Measurements from ENCODE around the gene TNFSF8.

TNFSF8 gene

DNA sequence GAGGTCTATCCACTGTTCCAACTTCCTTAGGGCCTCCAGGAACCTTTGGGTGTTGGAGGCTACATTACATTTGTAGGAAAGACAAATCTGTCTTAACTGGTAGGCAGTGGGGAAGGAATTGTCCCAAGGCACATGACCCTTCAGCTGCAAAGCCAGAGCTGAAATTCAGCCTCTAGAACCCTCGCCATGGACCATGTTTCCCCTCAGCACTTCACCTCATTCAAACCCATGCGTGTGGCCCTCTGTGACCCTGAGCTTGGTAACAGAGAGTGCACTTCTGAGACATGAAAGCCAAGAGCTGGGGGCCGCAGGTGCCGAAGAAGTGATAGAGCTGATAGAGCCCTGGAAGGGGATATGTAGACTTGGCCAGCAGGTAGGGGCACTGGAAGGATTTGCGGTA is 17.2 kb downstream of the TNFSF8 start:
- no peak for DNase-seq (ENCODE audit: extremely low spot score)
- ChIA-PET POLR2A (interaction anchor here (0.6 kb wide), 1 partner anchor 16 kb away, joined by 4 read pairs; no protein-coding TSS in a partner anchor), CTCF (interaction anchor here (1.1 to 2.2 kb wide), 5 partner anchors 9 to 174 kb away, joined by 3 to 9 read pairs (median 6); partner anchors contain the start of gene TNFSF8)
- TF ChIP-seq, protein P1, sequence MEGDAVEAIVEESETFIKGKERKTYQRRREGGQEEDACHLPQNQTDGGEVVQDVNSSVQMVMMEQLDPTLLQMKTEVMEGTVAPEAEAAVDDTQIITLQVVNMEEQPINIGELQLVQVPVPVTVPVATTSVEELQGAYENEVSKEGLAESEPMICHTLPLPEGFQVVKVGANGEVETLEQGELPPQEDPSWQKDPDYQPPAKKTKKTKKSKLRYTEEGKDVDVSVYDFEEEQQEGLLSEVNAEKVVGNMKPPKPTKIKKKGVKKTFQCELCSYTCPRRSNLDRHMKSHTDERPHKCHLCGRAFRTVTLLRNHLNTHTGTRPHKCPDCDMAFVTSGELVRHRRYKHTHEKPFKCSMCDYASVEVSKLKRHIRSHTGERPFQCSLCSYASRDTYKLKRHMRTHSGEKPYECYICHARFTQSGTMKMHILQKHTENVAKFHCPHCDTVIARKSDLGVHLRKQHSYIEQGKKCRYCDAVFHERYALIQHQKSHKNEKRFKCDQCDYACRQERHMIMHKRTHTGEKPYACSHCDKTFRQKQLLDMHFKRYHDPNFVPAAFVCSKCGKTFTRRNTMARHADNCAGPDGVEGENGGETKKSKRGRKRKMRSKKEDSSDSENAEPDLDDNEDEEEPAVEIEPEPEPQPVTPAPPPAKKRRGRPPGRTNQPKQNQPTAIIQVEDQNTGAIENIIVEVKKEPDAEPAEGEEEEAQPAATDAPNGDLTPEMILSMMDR (IDR thresholded peaks at IDR 0.05; ENCODE audit: control extremely low read depth, extremely low read depth, low read depth, missing control alignments): no peak

GRCh38 chr9:114911167-114911821 is 19.1 kb downstream of the TNFSF8 start:
- TF ChIP-seq, protein P1 (IDR thresholded peaks at IDR 0.05; ENCODE audit: control extremely low read depth, extremely low read depth, low read depth, missing control alignments): peak; percentile 45
- ChIA-PET CTCF (interaction anchor here (1.1 to 3.6 kb wide), 10 partner anchors 9 to 230 kb away, joined by 3 to 40 read pairs (median 7); partner anchors contain the start of genes TEX48 and TNFSF8), POLR2A (no interaction called here)
- no peak for DNase-seq (ENCODE audit: extremely low spot score)

- no peak for DNase-seq (ENCODE audit: extremely low spot score)
- TF ChIP-seq, protein P1 (IDR thresholded peaks at IDR 0.05; ENCODE audit: control extremely low read depth, extremely low read depth, low read depth, missing control alignments): no peak
- ChIA-PET CTCF (interaction anchor here (1.1 to 3.6 kb wide), 12 partner anchors 9 to 229 kb away, joined by 3 to 40 read pairs (median 5); partner anchors contain the start of genes TEX48 and TNFSF8), POLR2A (no interaction called here)
Measured at GRCh38 chr9:114910541-114910940, 19.9 kb downstream of the TNFSF8 start.

DNA sequence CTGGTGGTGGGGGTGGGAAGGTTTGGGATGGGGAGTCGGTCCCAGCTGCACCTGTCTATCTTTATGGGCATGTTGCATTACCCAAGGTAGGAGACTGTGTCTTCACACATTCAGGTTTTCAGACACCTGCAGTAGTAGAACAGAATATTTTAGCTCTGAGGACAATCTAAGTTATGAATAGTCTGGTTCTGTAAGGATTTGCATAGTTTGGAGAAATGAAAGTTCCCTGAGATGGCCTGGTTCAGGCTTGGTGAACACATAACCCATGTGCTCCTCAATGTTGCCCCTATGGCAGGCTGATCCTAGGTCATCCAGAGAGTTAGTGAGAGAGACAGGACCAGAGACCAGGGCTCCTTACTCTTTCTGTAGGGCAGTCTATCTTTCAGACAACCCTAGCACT is 20.7 kb downstream of the TNFSF8 start:
- ChIA-PET CTCF (interaction anchor here (0.7 to 3.6 kb wide), 9 partner anchors 10 to 504 kb away, joined by 3 to 40 read pairs (median 9); partner anchors contain the start of genes TEX48 and TNFSF8), POLR2A (no interaction called here)
- no peak for DNase-seq (ENCODE audit: extremely low spot score)
- TF ChIP-seq, protein P1 (IDR thresholded peaks at IDR 0.05; ENCODE audit: control extremely low read depth, extremely low read depth, low read depth, missing control alignments): no peak

GRCh38 chr9:114908805-114909448 is 21.5 kb downstream of the TNFSF8 start:
- ChIA-PET CTCF (interaction anchor here (0.7 to 3.6 kb wide), 10 partner anchors 9 to 504 kb away, joined by 3 to 40 read pairs (median 4); partner anchors contain the start of gene TEX48), POLR2A (no interaction called here)
- TF ChIP-seq, protein P1 (IDR thresholded peaks at IDR 0.05; ENCODE audit: control extremely low read depth, extremely low read depth, low read depth, missing control alignments): no peak
- DNase-seq (ENCODE audit: extremely low spot score): no peak

DNA sequence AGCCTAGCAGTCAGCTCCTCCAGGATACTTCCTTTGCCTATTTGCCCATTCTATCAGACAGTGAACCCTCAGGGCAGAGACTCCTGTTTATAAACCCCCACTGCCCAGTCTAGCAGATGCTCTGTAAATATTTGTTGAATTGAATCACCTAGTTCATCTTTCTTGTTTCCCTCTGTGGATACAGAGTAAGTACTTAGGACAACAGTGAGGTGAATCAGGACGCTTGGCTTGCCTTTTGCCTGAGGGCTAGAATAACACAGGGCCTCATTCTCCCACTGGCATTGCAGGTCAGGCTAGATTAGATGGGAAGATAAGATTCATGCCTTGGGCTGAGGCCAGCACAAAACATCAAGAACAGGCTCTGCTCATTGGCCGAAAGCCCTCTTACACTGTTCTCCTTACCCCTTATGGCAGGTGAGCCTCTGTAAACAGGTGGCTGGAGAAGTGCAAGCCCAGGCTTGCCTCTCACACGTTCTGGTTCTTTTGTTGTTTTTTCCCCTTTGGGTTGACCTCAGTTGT is 22.2 kb downstream of the TNFSF8 start:
- POLR2A ChIA-PET: no interaction called here
- no peak for DNase-seq (ENCODE audit: extremely low spot score)
- CTCF ChIA-PET: interaction anchor here (0.8 to 3.9 kb wide), 11 partner anchors 13 to 240 kb away, joined by 3 to 40 read pairs (median 3); partner anchors contain the start of gene TEX48
- TF ChIP-seq, protein P1 (IDR thresholded peaks at IDR 0.05; ENCODE audit: control extremely low read depth, extremely low read depth, low read depth, missing control alignments): no peak

Measured in GM10248 (cell line).